Measurements from ENCODE around the gene CADM1. TPM values are rescaled to one million over a fixed set of nuclear protein-coding genes. Genes with fewer than 3 reads are reported as not detected.

The CADM1 gene
- total and polyA plus RNA-seq, 9 of the 15 experiments (the other 6 are each of a cell fraction or from before 2014, with no cell fraction given) = 0.42 TPM; not detected in 8

DNA sequence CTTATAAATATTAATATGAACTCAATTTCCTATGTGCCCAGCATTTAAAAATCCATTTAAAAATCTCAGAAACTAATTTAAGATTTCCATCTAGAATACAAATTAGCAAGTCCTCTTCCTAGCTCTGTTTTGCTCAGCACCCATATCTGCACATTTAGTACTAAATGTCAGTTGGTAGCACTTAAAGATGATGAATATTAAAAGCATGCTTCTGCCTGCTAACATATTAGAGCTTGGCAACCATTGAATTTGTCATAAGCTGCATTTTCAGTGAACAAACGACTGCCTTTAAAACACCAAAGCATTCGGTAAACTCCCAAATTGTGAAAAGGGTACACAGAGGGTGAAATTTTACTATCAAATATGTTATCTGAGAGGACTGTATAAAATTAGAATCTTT lies 177.7 kb downstream of the CADM1 start:
- Histone ChIP-seq H3K9ac (ENCODE audit: insufficient read depth in 1 of 2, low read depth in 2 of 2, low read length in 2 of 2) (no peak overlapping the region), H3K27ac (ENCODE audit: extremely low read depth, low read depth, low read length) (no peak overlapping the region), H3K4me3 (no peak overlapping the region), H3K4me2 (ENCODE audit: insufficient read depth, low read length) (no peak overlapping the region), H3K36me3 (ENCODE audit: control insufficient read depth, insufficient read depth, low read length) (no peaks in the 10 kb centered on the region), H3K27me3 (ENCODE audit: control insufficient read depth in 2 of 2, insufficient read depth in 2 of 2, low read length in 2 of 2) (no peaks in the 10 kb centered on the region), H3K9me3 (replicated peaks; ENCODE audit: control insufficient read depth, insufficient read depth, low read depth, low read length) (no peaks in the 10 kb centered on the region), H3K4me1 (replicated peaks in 1 of 2; ENCODE audit: control insufficient read depth in 2 of 2, insufficient read depth in 2 of 2, low read length in 2 of 2) (no peaks in the 10 kb centered on the region), H4K20me1 (replicated peaks; ENCODE audit: control insufficient read depth, insufficient read depth, low read length) (no peaks in the 10 kb centered on the region), H3K79me2 (ENCODE audit: control insufficient read depth, insufficient read depth, low read length) (no peaks in the 10 kb centered on the region), H3K9me1 (ENCODE audit: control insufficient read depth, insufficient read depth, low read length) (no peaks in the 10 kb centered on the region), H2AFZ (ENCODE audit: low read depth, low read length) (no peak overlapping the region)
- POLR2A ChIA-PET = no interaction called here
- CTCF ChIA-PET (ENCODE audit: low intra/inter-chr PET ratio) = interaction anchor here (0.6 kb wide), 1 partner anchor 708 kb away, joined by 3 read pairs; no protein-coding TSS in a partner anchor
- intact Hi-C loops (cut with micrococcal nuclease) = loop anchor here (10.0 kb wide), 2 partner anchors 1168 to 1368 kb away; no protein-coding TSS in a partner anchor
- FAIRE-seq (no peak), DNase-seq (ENCODE audit: extremely low read depth in 1 of 4, low spot score in 3 of 4) (no peak), ATAC-seq (no peak)
- in situ Hi-C loops (cut with MboI) = loop anchor here (25.0 kb wide), 2 partner anchors 736 to 1361 kb away; no protein-coding TSS in a partner anchor
- BruUV-seq (replicated peaks) = no TSS peak
- WGBS (ENCODE audit: insufficient coverage, low coverage, missing lambda C conversion rate) = 0% methylated on average over 2 of the region's 2 CpGs
- TF ChIP-seq, protein P1, sequence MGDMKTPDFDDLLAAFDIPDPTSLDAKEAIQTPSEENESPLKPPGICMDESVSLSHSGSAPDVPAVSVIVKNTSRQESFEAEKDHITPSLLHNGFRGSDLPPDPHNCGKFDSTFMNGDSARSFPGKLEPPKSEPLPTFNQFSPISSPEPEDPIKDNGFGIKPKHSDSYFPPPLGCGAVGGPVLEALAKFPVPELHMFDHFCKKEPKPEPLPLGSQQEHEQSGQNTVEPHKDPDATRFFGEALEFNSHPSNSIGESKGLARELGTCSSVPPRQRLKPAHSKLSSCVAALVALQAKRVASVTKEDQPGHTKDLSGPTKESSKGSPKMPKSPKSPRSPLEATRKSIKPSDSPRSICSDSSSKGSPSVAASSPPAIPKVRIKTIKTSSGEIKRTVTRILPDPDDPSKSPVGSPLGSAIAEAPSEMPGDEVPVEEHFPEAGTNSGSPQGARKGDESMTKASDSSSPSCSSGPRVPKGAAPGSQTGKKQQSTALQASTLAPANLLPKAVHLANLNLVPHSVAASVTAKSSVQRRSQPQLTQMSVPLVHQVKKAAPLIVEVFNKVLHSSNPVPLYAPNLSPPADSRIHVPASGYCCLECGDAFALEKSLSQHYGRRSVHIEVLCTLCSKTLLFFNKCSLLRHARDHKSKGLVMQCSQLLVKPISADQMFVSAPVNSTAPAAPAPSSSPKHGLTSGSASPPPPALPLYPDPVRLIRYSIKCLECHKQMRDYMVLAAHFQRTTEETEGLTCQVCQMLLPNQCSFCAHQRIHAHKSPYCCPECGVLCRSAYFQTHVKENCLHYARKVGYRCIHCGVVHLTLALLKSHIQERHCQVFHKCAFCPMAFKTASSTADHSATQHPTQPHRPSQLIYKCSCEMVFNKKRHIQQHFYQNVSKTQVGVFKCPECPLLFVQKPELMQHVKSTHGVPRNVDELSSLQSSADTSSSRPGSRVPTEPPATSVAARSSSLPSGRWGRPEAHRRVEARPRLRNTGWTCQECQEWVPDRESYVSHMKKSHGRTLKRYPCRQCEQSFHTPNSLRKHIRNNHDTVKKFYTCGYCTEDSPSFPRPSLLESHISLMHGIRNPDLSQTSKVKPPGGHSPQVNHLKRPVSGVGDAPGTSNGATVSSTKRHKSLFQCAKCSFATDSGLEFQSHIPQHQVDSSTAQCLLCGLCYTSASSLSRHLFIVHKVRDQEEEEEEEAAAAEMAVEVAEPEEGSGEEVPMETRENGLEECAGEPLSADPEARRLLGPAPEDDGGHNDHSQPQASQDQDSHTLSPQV (IDR thresholded peaks at IDR 0.05) = no peak
- TF ChIP-seq, protein P2, sequence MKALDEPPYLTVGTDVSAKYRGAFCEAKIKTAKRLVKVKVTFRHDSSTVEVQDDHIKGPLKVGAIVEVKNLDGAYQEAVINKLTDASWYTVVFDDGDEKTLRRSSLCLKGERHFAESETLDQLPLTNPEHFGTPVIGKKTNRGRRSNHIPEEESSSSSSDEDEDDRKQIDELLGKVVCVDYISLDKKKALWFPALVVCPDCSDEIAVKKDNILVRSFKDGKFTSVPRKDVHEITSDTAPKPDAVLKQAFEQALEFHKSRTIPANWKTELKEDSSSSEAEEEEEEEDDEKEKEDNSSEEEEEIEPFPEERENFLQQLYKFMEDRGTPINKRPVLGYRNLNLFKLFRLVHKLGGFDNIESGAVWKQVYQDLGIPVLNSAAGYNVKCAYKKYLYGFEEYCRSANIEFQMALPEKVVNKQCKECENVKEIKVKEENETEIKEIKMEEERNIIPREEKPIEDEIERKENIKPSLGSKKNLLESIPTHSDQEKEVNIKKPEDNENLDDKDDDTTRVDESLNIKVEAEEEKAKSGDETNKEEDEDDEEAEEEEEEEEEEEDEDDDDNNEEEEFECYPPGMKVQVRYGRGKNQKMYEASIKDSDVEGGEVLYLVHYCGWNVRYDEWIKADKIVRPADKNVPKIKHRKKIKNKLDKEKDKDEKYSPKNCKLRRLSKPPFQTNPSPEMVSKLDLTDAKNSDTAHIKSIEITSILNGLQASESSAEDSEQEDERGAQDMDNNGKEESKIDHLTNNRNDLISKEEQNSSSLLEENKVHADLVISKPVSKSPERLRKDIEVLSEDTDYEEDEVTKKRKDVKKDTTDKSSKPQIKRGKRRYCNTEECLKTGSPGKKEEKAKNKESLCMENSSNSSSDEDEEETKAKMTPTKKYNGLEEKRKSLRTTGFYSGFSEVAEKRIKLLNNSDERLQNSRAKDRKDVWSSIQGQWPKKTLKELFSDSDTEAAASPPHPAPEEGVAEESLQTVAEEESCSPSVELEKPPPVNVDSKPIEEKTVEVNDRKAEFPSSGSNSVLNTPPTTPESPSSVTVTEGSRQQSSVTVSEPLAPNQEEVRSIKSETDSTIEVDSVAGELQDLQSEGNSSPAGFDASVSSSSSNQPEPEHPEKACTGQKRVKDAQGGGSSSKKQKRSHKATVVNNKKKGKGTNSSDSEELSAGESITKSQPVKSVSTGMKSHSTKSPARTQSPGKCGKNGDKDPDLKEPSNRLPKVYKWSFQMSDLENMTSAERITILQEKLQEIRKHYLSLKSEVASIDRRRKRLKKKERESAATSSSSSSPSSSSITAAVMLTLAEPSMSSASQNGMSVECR (CRISPR knock-in tag; IDR thresholded peaks at IDR 0.05) = no peak
- TF ChIP-seq NCOA6 (IDR thresholded peaks at IDR 0.05) (no peak), BRF1 (IDR thresholded peaks at IDR 0.05; ENCODE audit: borderline replicate concordance, extremely low read depth, insufficient read length) (no peak), ZNF57 (CRISPR knock-in tag; IDR thresholded peaks at IDR 0.05) (no peak), PRMT5 (CRISPR knock-in tag; IDR thresholded peaks at IDR 0.05) (no peak)
- TF ChIP-seq, protein P3, sequence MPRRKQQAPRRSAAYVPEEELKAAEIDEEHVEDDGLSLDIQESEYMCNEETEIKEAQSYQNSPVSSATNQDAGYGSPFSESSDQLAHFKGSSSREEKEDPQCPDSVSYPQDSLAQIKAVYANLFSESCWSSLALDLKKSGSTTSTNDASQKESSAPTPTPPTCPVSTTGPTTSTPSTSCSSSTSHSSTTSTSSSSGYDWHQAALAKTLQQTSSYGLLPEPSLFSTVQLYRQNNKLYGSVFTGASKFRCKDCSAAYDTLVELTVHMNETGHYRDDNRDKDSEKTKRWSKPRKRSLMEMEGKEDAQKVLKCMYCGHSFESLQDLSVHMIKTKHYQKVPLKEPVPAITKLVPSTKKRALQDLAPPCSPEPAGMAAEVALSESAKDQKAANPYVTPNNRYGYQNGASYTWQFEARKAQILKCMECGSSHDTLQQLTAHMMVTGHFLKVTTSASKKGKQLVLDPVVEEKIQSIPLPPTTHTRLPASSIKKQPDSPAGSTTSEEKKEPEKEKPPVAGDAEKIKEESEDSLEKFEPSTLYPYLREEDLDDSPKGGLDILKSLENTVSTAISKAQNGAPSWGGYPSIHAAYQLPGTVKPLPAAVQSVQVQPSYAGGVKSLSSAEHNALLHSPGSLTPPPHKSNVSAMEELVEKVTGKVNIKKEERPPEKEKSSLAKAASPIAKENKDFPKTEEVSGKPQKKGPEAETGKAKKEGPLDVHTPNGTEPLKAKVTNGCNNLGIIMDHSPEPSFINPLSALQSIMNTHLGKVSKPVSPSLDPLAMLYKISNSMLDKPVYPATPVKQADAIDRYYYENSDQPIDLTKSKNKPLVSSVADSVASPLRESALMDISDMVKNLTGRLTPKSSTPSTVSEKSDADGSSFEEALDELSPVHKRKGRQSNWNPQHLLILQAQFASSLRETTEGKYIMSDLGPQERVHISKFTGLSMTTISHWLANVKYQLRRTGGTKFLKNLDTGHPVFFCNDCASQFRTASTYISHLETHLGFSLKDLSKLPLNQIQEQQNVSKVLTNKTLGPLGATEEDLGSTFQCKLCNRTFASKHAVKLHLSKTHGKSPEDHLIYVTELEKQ (CRISPR knock-in tag; IDR thresholded peaks at IDR 0.05) = no peak
- TF ChIP-seq, protein P4, sequence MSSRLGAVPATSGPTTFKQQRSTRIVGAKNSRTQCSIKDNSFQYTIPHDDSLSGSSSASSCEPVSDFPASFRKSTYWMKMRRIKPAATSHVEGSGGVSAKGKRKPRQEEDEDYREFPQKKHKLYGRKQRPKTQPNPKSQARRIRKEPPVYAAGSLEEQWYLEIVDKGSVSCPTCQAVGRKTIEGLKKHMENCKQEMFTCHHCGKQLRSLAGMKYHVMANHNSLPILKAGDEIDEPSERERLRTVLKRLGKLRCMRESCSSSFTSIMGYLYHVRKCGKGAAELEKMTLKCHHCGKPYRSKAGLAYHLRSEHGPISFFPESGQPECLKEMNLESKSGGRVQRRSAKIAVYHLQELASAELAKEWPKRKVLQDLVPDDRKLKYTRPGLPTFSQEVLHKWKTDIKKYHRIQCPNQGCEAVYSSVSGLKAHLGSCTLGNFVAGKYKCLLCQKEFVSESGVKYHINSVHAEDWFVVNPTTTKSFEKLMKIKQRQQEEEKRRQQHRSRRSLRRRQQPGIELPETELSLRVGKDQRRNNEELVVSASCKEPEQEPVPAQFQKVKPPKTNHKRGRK (tag; IDR thresholded peaks at IDR 0.05) = no peak

Data from K562 (cell line).